GM12878 (cell line): ENCODE data around the gene GSS. TPM values are rescaled to one million over a fixed set of nuclear protein-coding genes. Genes with fewer than 3 reads are reported as not detected.

Experiments used
- ATAC-seq: fragments of 200-7000 bp; cut with Tn5 transposase; 3 replicates; pipeline ENCODE4 v1.9.1; 2020; ENCODE audit warnings: mild to moderate bottlenecking, moderate library complexity
- BruUV-seq: library from RNA; stranded (reverse); fragments of 400-500 nt; replicated peaks from 2 replicates; lab custom pipeline; 2021; lab: Mats Ljungman, UMichigan
- CTCF ChIA-PET: fragments of 300-600 bp; sonication (Branson Sonifier 250); formaldehyde crosslinking; extraction: SDS; loops from one replicate; lab custom pipeline; 2021; ENCODE audit warnings: inconsistent platforms; lab: Yijun Ruan, JAX
- POLR2A ChIA-PET: fragments of 350-600 bp; formaldehyde crosslinking; extraction: SDS; loops from one replicate; lab custom pipeline; 2021; ENCODE audit warnings: inconsistent platforms; lab: Charles Lee
- RAD21 ChIA-PET: fragments of 300-600 bp; sonication (Branson Sonifier 250); formaldehyde crosslinking; loops from one replicate; lab custom pipeline; 2023; ENCODE audit warnings: antibody characterized with exemption; ENCODE audit not compliant: unreplicated experiment; lab: Charles Lee
- SMC1A ChIA-PET: fragments of 300-600 bp; sonication (Branson Sonifier 250); formaldehyde crosslinking; loops from one replicate; lab custom pipeline; 2023; ENCODE audit not compliant: unreplicated experiment, uncharacterized antibody; lab: Charles Lee
- DNase-seq: peaks from one replicate; pipeline ENCODE4 v3.0.0-alpha.2; 2011; ENCODE audit warnings: low read depth, low spot score
- FAIRE-seq: peaks from 3 replicates; lab custom pipeline; 2011; peaks lifted over from hg19 to GRCh38; lab: Jason Lieb, UNC
- H2AFZ ChIP-seq: 2 replicates; pipeline ENCODE4 v1.6.0; 2011; ENCODE audit warnings: low read depth, low read length, control low read depth; ENCODE audit not compliant: control insufficient read depth
- H3K27ac ChIP-seq: 2 replicates; pipeline ENCODE4 v1.5.1; 2011; ENCODE audit warnings: control low read depth; ENCODE audit not compliant: control insufficient read depth, insufficient read depth
- H3K27me3 ChIP-seq, 2 experiments: replicated peaks in 1 of 2; 2 replicates each; pipeline versions ENCODE4 v1.6.0 to v1.6.1; 2011; ENCODE audit warnings: low read length in 1 of 2; ENCODE audit not compliant: control insufficient read depth in 2 of 2, insufficient read depth in 2 of 2
- H3K36me3 ChIP-seq, 2 experiments: 2 replicates each; pipeline ENCODE4 v1.5.1; 2011; ENCODE audit warnings: low read length in 1 of 2; ENCODE audit not compliant: control insufficient read depth in 2 of 2, insufficient read depth in 2 of 2
- H3K4me1 ChIP-seq: 2 replicates; pipeline ENCODE4 v1.6.1; 2011; ENCODE audit warnings: mild to moderate bottlenecking, low read length, moderate library complexity, mixed read lengths; ENCODE audit not compliant: control insufficient read depth, insufficient read depth
- H3K4me2 ChIP-seq: 2 replicates; pipeline ENCODE4 v1.6.0; 2011; ENCODE audit warnings: control low read depth; ENCODE audit not compliant: control insufficient read depth, insufficient read depth
- H3K4me3 ChIP-seq: fragments of 200-600 bp; sonication (generic); 2 replicates; pipeline ENCODE4 v1.5.1; 2016
- H3K79me2 ChIP-seq: 2 replicates; pipeline ENCODE4 v1.6.0; 2011; ENCODE audit warnings: low read length; ENCODE audit not compliant: control insufficient read depth, insufficient read depth
- H3K9ac ChIP-seq: 2 replicates; pipeline ENCODE4 v1.8.0; 2011; ENCODE audit warnings: low read length, control low read depth, mixed read lengths; ENCODE audit not compliant: control insufficient read depth, insufficient read depth
- H3K9me3 ChIP-seq: replicated peaks from 3 replicates; pipeline ENCODE4 v1.5.1; 2011; ENCODE audit warnings: mild to moderate bottlenecking, low read length; ENCODE audit not compliant: control insufficient read depth, insufficient read depth
- H4K20me1 ChIP-seq: 2 replicates; pipeline ENCODE4 v1.6.0; 2011; ENCODE audit not compliant: control insufficient read depth, insufficient read depth
- BHLHE40 ChIP-seq, 2 experiments: fragments of 450-650 bp in 1 of 2; IDR thresholded peaks; 2 replicates each; pipeline ENCODE4 v1.6.1; 2011 to 2017; ENCODE audit warnings: low read depth in 2 of 2, borderline replicate concordance in 1 of 2, improper control_type of control experiment in 1 of 2, low read length in 1 of 2, mild to moderate bottlenecking in 1 of 2
- POU2F2 ChIP-seq: IDR thresholded peaks from 3 replicates; pipeline ENCODE4 v1.6.1; 2011; ENCODE audit warnings: low read depth, mild to moderate bottlenecking, low read length, borderline replicate concordance
- SIX5 ChIP-seq: IDR thresholded peaks from 2 replicates; pipeline ENCODE4 v1.6.1; 2011; ENCODE audit warnings: mild to moderate bottlenecking, low read depth, low read length, moderate library complexity; ENCODE audit not compliant: severe bottlenecking
- TBL1XR1 ChIP-seq: IDR thresholded peaks from 2 replicates; pipeline ENCODE4 v1.6.1; 2012; ENCODE audit warnings: low read depth, low read length, improper control_type of control experiment
- ZNF217 ChIP-seq: fragments of 450-650 bp; IDR thresholded peaks from 2 replicates; pipeline ENCODE4 v1.6.1; 2017; ENCODE audit warnings: antibody characterized with exemption, mild to moderate bottlenecking
- WGBS: methylation state at CpG from one replicate; pipeline ENCODE4 v1.1.6; 2016; ENCODE audit warnings: low lambda C conversion rate; ENCODE audit not compliant: insufficient replicate concordance, insufficient coverage; ENCODE audit errors: missing lambda C conversion rate; 5-methylcytosine and 5-hydroxymethylcytosine counted together
- in situ Hi-C: fragments of 300-500 bp; cut with MboI; formaldehyde crosslinking; loops from 9 replicates; pipeline ENCODE4 v1.14.3; 2018; ENCODE audit warnings: mixed read lengths
- intact Hi-C: fragments of 100-400 bp; cut with micrococcal nuclease; formaldehyde crosslinking; loops from one replicate; pipeline ENCODE4 v1.14.2; 2022; ENCODE audit not compliant: unreplicated experiment
- polyA plus RNA-seq, 11 experiments: library from polyadenylated mRNA; depleted of rRNA in 4 of 11; unstranded in 6 of 11; stranded (reverse) in 5 of 11; fragments of >200 nt; fragmentation: Nextera tagmentation in 4 of 11; fragmentation: Illumina TruSeq in 1 of 11; extraction: Ambion mirVana in 4 of 11; extraction: Trizol in 1 of 11; gene quantifications; 1 replicate in 1 of 11; 2 replicates in 10 of 11; pipeline versions ENCODE4 v1.2.1 to v1.2.3, GENCODE V29; 2011 to 2016; ENCODE audit warnings: inconsistent platforms in 2 of 11, missing spikeins in 2 of 11, low read depth in 1 of 11
- total RNA-seq, 4 experiments: library from RNA; depleted of rRNA in 3 of 4; stranded (reverse); fragments of >200 nt in 3 of 4; fragmentation: Illumina TruSeq in 1 of 4; extraction: Trizol in 1 of 4; gene quantifications; 2 replicates each; pipeline versions ENCODE4 v1.2.1 to v1.2.3, GENCODE V29; 2013 to 2021

Gene GSS
- total and polyA plus RNA-seq, 10 of the 15 experiments (the other 5 are each of a cell fraction or from before 2014, with no cell fraction given) = 12.7 to 120 (median 67.4) TPM

- TF ChIP-seq POU2F2 (no peak), TBL1XR1 (no peak), ZNF217 (no peak)
Observed at GRCh38 chr20:34976286-34976685, 20.7 kb upstream of the GSS start (continued).

GRCh38 chr20:34974246-34974645, 18.6 kb upstream of the GSS start:
- intact Hi-C loops (no loop called here), in situ Hi-C loops (no loop called here)
- H3K36me3 ChIP-seq = no peaks in the 10 kb centered on the region
- DNase-seq (no peak), FAIRE-seq (no peak), ATAC-seq (no peak)
- H3K27me3 ChIP-seq = no peaks in the 10 kb centered on the region
- H3K9ac ChIP-seq = no peak overlapping the region
- H2AFZ ChIP-seq = no peak overlapping the region
- H3K4me3 ChIP-seq = no peak overlapping the region
- no peaks in the 10 kb centered on the region for H3K9me3 ChIP-seq
- no peaks in the 10 kb centered on the region for H3K79me2 ChIP-seq
- ChIA-PET SMC1A (interaction anchor here (1.1 kb wide), 1 partner anchor 33 kb away, joined by 3 read pairs; no protein-coding TSS in a partner anchor), POLR2A (no interaction called here), RAD21 (interaction anchor here (0.6 kb wide), 1 partner anchor 17 kb away, joined by 3 read pairs; no protein-coding TSS in a partner anchor), CTCF (no interaction called here)
- 25% methylated on average over 3 of the region's 4 CpGs for WGBS
- H3K4me2 ChIP-seq = no peak overlapping the region
- BruUV-seq = no TSS peak
- no peaks in the 10 kb centered on the region for H3K4me1 ChIP-seq
- no peaks in the 10 kb centered on the region for H4K20me1 ChIP-seq
- TF ChIP-seq BHLHE40 (IDR thresholded peaks at IDR 0.05; ENCODE audit: borderline replicate concordance in 1 of 2, low read depth in 2 of 2, low read length in 1 of 2) (no peak), SIX5 (no peak)
- H3K27ac ChIP-seq = no peak overlapping the region
